Heart left ventricle (tissue), 16 donors: ENCODE results near the gene ELP1. TPM values are rescaled to one million over a fixed set of nuclear protein-coding genes. Genes with fewer than 3 reads are reported as not detected.

Source experiments
- ATAC-seq, 4 donors: fragments of 200-7000 bp; cut with Tn5 transposase; one replicate each; pipeline ENCODE4 v1.9.1; 2020 to 2022; ENCODE audit warnings: moderate library complexity in 4 of 4, mild to moderate bottlenecking in 3 of 4, moderate number of reproducible peaks in 1 of 4
- DNase-seq, 5 donors: peaks; one replicate each; pipeline ENCODE4 v3.0.0-alpha.2; 2020
- H3K27ac ChIP-seq, 12 donors: fragments of 200-600 bp; sonication (generic) in 4 of 12; one replicate each; pipeline versions ENCODE4 v1.5.0 to v1.8.0; 2016 to 2022; ENCODE audit warnings: mild to moderate bottlenecking in 2 of 12
- H3K27me3 ChIP-seq, 9 donors: fragments of 200-600 bp; sonication (generic) in 2 of 9; one replicate each; pipeline versions ENCODE4 v1.5.1 to v1.8.0; 2016 to 2022; ENCODE audit warnings: mild to moderate bottlenecking in 3 of 9
- H3K36me3 ChIP-seq, 9 donors: fragments of 200-600 bp; sonication (generic) in 2 of 9; one replicate each; pipeline versions ENCODE4 v1.5.0 to v1.8.0; 2018 to 2022; ENCODE audit warnings: mild to moderate bottlenecking in 2 of 9
- H3K4me1 ChIP-seq, 12 donors: fragments of 200-600 bp; sonication (generic) in 4 of 12; one replicate each; pipeline versions ENCODE4 v1.5.0 to v1.8.0; 2016 to 2022; ENCODE audit warnings: mild to moderate bottlenecking in 3 of 12
- H3K4me3 ChIP-seq, 12 donors: fragments of 200-600 bp; sonication (generic) in 4 of 12; one replicate each; pipeline versions ENCODE4 v1.5.0 to v1.8.0; 2017 to 2022; ENCODE audit warnings: mild to moderate bottlenecking in 9 of 12, moderate library complexity in 4 of 12
- H3K9me3 ChIP-seq, 12 donors: fragments of 200-600 bp; sonication (generic) in 4 of 12; one replicate each; pipeline versions ENCODE4 v1.5.0 to v1.8.0; 2016 to 2022; ENCODE audit warnings: mild to moderate bottlenecking in 1 of 12
- POLR2A ChIP-seq, 2 donors: fragments of 450-650 bp; IDR thresholded peaks; one replicate each; pipeline ENCODE4 v1.6.1; 2017; ENCODE audit warnings: antibody characterized with exemption in 2 of 2, mild to moderate bottlenecking in 2 of 2, moderate library complexity in 2 of 2
- WGBS, 4 donors: extraction: QIAGEN DNeasy Blood & Tissue Kit in 2 of 4; methylation state at CpG; one replicate each; pipeline versions ENCODE4 v1.1.5 to v1.1.7; 2013 to 2018; 5-methylcytosine and 5-hydroxymethylcytosine counted together
- intact Hi-C, 10 donors: fragments of 100-400 bp; cut with DNase I; formaldehyde crosslinking; loops; one replicate each; pipeline versions ENCODE4 v1.11.1 to v1.14.2; 2022
- polyA plus RNA-seq, 2 donors: library from polyadenylated mRNA; stranded (reverse); fragments of 200-250 nt; gene quantifications; one replicate each; pipeline ENCODE4 v1.2.3, GENCODE V29; 2013
- total RNA-seq, 9 donors: library from RNA; depleted of rRNA in 2 of 9; stranded (reverse); fragments of >200 nt in 2 of 9; fragmentation: NEBNext Ultra II Directional in 3 of 9; extraction: Animal tissue kit (Norgen Biotek cat#: 25700) in 3 of 9; gene quantifications; one replicate each; pipeline versions ENCODE4 v1.1.0 to v1.2.4, GENCODE V29; 2016 to 2023
- TF ChIP-seq, protein P1 (sequence below), 12 donors: fragments of 200-600 bp; sonication (generic) in 4 of 12; IDR thresholded peaks; one replicate each; pipeline versions ENCODE4 v1.5.0 to v1.8.0; 2018 to 2022; ENCODE audit warnings: antibody characterized with exemption in 12 of 12, mild to moderate bottlenecking in 5 of 12
- donor health status: ischemic (EF 13 %, LVEDD 7.1; RV severe dilation, severe dysfunction).
- donor health status: healthy with polysubstance abuse.
- donor health status: DM: no; HTN: yes; CAD: no.
- donor health status: DM: no; HTN: no; CAD: no.
- donor health status: ischemic (EF 25% LVEDD 6.9; RV normal size, moderate dysfunction).
- donor health status: ischemic (EF 25% LVEDD 5.7; RV mildly dilated, moderate dysfunction).
- donor health status: healthy.
- donor health status: DM: yes; HTN: yes; CAD: no.
- donor health status: ischemic (EF 35%, LVEDD 5.7; RV mildly dilated, moderate dysfunction).
- donor health status: nonischemic (EF 11% LVEDD 7.7; RV severe dilation, severe dysfunction).
- donor health status: DM: yes; HTN: yes; CAD: no.
- donor health status: PGD.
- donor health status: ischemic (EF 29% LVEDD 5.4; RV normal size, mild dysfunction).
- donor health status: nonischemic (EF 23%, LVEDD 6.1; RV moderate dilation, normal function).

The ELP1 gene
- total and polyA plus RNA-seq, 11 donors, result 7.8 to 32.0 (median 20.5) TPM

GRCh38 chr9:108867829-108868228, 66.1 kb downstream of the ELP1 start:
- H3K27me3 ChIP-seq, result no peaks in the 10 kb centered on the region
- H3K4me1 ChIP-seq, result peaks cover 0 to 6% (median 0%) of the 10 kb centered on the region in 12 donors
- ATAC-seq (no peak), DNase-seq (no peak)
- no peak for TF ChIP-seq POLR2A (IDR thresholded peaks at IDR 0.05)
- TF ChIP-seq, protein P1, sequence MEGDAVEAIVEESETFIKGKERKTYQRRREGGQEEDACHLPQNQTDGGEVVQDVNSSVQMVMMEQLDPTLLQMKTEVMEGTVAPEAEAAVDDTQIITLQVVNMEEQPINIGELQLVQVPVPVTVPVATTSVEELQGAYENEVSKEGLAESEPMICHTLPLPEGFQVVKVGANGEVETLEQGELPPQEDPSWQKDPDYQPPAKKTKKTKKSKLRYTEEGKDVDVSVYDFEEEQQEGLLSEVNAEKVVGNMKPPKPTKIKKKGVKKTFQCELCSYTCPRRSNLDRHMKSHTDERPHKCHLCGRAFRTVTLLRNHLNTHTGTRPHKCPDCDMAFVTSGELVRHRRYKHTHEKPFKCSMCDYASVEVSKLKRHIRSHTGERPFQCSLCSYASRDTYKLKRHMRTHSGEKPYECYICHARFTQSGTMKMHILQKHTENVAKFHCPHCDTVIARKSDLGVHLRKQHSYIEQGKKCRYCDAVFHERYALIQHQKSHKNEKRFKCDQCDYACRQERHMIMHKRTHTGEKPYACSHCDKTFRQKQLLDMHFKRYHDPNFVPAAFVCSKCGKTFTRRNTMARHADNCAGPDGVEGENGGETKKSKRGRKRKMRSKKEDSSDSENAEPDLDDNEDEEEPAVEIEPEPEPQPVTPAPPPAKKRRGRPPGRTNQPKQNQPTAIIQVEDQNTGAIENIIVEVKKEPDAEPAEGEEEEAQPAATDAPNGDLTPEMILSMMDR (IDR thresholded peaks at IDR 0.05), result no peak
- H3K9me3 ChIP-seq, result peaks cover 0 to 6% (median 0%) of the 10 kb centered on the region in 12 donors
- 81 to 96% (median 95%) methylated on average over 4 of the region's 4 CpGs for WGBS, 4 donors
- peaks cover 0 to 57% (median 42%) of the 10 kb centered on the region in 9 donors for H3K36me3 ChIP-seq
- no peak overlapping the region for H3K4me3 ChIP-seq
- no peak overlapping the region for H3K27ac ChIP-seq
- intact Hi-C loops, result no loop called here

DNA sequence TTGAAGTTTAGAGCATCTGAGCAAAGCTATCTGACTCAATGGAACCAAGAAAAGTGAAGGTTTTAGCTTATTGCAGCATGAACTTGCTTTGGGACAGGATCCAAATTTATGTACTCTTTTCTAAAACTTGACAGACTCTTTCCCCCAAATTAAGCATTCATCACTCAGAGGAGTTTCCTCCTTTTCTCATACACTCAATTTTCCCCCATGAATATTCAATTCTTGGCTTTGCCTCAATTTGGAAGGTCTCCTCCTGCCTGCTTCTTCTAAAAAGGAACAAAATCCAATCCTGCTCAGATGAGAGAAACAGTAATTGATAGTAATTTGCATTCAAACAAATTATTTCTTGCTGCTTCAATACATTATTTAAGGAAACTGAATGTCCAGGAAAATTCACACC, 66.8 kb downstream of the ELP1 start:
- H3K36me3 ChIP-seq, result peaks cover 0 to 52% (median 37%) of the 10 kb centered on the region in 9 donors
- H3K4me3 ChIP-seq, result no peak overlapping the region
- peaks cover 0 to 6% (median 0%) of the 10 kb centered on the region in 12 donors for H3K9me3 ChIP-seq
- H3K27ac ChIP-seq, result no peak overlapping the region
- intact Hi-C loops, result no loop called here
- H3K4me1 ChIP-seq, result peaks cover 0 to 6% (median 0%) of the 10 kb centered on the region in 12 donors
- DNase-seq (no peak), ATAC-seq (no peak)
- TF ChIP-seq, protein P1 (IDR thresholded peaks at IDR 0.05), result no peak
- no peak for TF ChIP-seq POLR2A (IDR thresholded peaks at IDR 0.05)
- no peaks in the 10 kb centered on the region for H3K27me3 ChIP-seq

DNA sequence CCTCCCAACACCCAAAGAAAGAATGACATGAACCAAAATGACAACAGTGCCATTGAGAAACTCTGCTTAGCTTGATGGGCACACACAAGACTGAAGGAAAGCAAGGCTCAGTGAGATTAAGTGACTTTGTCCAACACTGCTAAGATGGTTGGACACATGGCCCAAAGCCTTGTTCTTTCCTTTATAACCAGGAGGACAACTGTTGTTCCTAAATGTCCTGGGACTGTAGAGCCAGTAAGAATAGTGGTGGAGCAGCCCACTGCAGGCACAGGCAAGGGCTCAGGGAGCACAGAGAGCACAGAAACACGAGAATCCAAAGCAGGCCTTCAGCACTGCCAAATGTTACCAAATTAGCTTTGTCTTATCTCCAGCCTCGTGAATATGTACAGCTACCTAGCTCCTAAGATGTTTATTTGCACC, 67.9 kb downstream of the ELP1 start:
- Histone ChIP-seq H3K27ac (no peak overlapping the region), H3K9me3 (no peaks in the 10 kb centered on the region), H3K36me3 (peaks cover 0 to 41% (median 26%) of the 10 kb centered on the region in 9 donors), H3K4me3 (no peak overlapping the region), H3K4me1 (peaks cover 0 to 6% (median 0%) of the 10 kb centered on the region in 12 donors), H3K27me3 (no peaks in the 10 kb centered on the region)
- TF ChIP-seq, protein P1 (IDR thresholded peaks at IDR 0.05), result no peak
- TF ChIP-seq POLR2A (IDR thresholded peaks at IDR 0.05), result no peak
- ATAC-seq (peak; percentile 50 to 74 (median 70)), DNase-seq (no peak)
- intact Hi-C loops, result no loop called here
- WGBS, 4 donors, result 42 to 73% (median 54%) methylated on average over 2 of the region's 2 CpGs

DNA sequence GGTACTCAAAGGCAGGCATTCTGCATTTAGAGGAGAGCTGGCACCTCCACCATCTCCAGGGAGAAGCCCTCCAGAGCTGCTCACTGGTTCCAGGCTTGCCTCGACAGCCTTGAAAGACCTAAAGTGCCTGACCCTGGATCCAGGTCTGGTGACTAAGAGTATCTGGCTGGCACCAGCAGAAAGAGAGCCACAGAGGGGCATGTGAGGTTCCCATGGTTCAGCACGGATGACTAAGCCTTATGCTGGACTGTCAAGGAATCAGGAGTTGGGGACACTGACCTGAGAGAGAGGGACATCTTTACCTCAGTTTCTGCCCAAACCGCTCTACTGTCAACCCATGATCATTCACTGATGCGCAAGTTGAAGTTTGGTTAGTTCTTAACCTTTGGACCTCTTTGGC, 68.9 kb downstream of the ELP1 start:
- no peaks in the 10 kb centered on the region for H3K9me3 ChIP-seq
- TF ChIP-seq POLR2A (IDR thresholded peaks at IDR 0.05), result no peak
- TF ChIP-seq, protein P1 (IDR thresholded peaks at IDR 0.05), result no peak
- WGBS, 4 donors, result 83 to 86% (median 84%) methylated on average over 4 of the region's 4 CpGs
- no peaks in the 10 kb centered on the region for H3K27me3 ChIP-seq
- intact Hi-C loops, result no loop called here
- H3K4me3 ChIP-seq, result no peak overlapping the region
- H3K4me1 ChIP-seq, result peaks cover 0 to 6% (median 0%) of the 10 kb centered on the region in 12 donors
- ATAC-seq (peak in 3 of 4 donors; percentile 23 to 52 (median 23)), DNase-seq (no peak)
- H3K27ac ChIP-seq, result no peak overlapping the region
- H3K36me3 ChIP-seq, result peaks cover 0 to 31% (median 19%) of the 10 kb centered on the region in 9 donors
